Sigmoid colon (tissue), 4 donors: ENCODE data around the gene KIRREL3.

Source experiments
- CTCF ChIP-seq, 4 experiments: fragments of 450-650 bp in 3 of 4; fragments of 200-600 bp in 1 of 4; IDR thresholded peaks; one replicate each; pipeline ENCODE4 v1.5.1; 2016 to 2019; ENCODE audit warnings: antibody characterized with exemption in 4 of 4, mild to moderate bottlenecking in 3 of 4, moderate library complexity in 2 of 4
- EP300 ChIP-seq, 4 donors: sonication (generic); formaldehyde crosslinking; IDR thresholded peaks; one replicate each; pipeline ENCODE4 v1.6.1; 2017; ENCODE audit warnings: antibody characterized with exemption in 4 of 4
- POLR2A ChIP-seq, 2 donors: fragments of 450-650 bp; IDR thresholded peaks; one replicate each; pipeline ENCODE4 v1.6.1; 2016; ENCODE audit warnings: antibody characterized with exemption in 2 of 2, mild to moderate bottlenecking in 2 of 2, moderate library complexity in 2 of 2
- POLR2AphosphoS5 ChIP-seq, 4 donors: sonication (generic); formaldehyde crosslinking; IDR thresholded peaks; one replicate each; pipeline ENCODE4 v1.6.1; 2017; ENCODE audit warnings: antibody characterized with exemption in 4 of 4

GRCh38 chr11:126930091-126930841, 70.3 kb downstream of the KIRREL3 start:
- TF ChIP-seq CTCF (IDR thresholded peaks at IDR 0.05) (no peak), POLR2A (IDR thresholded peaks at IDR 0.05) (no peak), EP300 (IDR thresholded peaks at IDR 0.05) (no peak), POLR2AphosphoS5 (IDR thresholded peaks at IDR 0.05) (no peak)
